Effector memory CD4-positive, alpha-beta T cell (primary cell): ENCODE data around the gene UBE2V1.
"Not testable (repeated sequence)": the region's sequence is repeated elsewhere in the genome, so short reads cannot be mapped to it uniquely, and the experiment has no call there.

Experiments used
- DNase-seq, 3 donors: peaks; one replicate each; pipeline ENCODE4 v3.0.0-alpha.2; 2020
- H3K27ac ChIP-seq: 2 replicates; pipeline ENCODE4 v1.7.0; 2013; ENCODE audit warnings: mild to moderate bottlenecking, low read length, moderate library complexity; ENCODE audit not compliant: insufficient read depth, poor library complexity, severe bottlenecking
- H3K27me3 ChIP-seq: replicated peaks from 2 replicates; pipeline ENCODE4 v1.7.0; 2013; ENCODE audit warnings: mild to moderate bottlenecking, low read length; ENCODE audit not compliant: insufficient read depth, control insufficient read depth, poor library complexity, severe bottlenecking
- H3K36me3 ChIP-seq: 2 replicates; pipeline ENCODE4 v1.7.0; 2013; ENCODE audit warnings: mild to moderate bottlenecking, low read length, moderate library complexity; ENCODE audit not compliant: control insufficient read depth, insufficient read depth
- H3K4me1 ChIP-seq: 2 replicates; pipeline ENCODE4 v1.7.0; 2013; ENCODE audit warnings: low read length, mild to moderate bottlenecking; ENCODE audit not compliant: control insufficient read depth, insufficient read depth, poor library complexity, severe bottlenecking
- H3K4me3 ChIP-seq: 2 replicates; pipeline ENCODE4 v1.7.0; 2013; ENCODE audit warnings: low read length, low read depth, mild to moderate bottlenecking; ENCODE audit not compliant: insufficient read depth, poor library complexity, severe bottlenecking
- H3K9me3 ChIP-seq: 2 replicates; pipeline ENCODE4 v1.7.0; 2013; ENCODE audit warnings: mild to moderate bottlenecking, low read length, moderate library complexity; ENCODE audit not compliant: control insufficient read depth
- total RNA-seq, 3 donors: gene quantifications; one replicate each; lab custom pipeline; 2026; lab: John Stamatoyannopoulos, UW

Gene UBE2V1
- total RNA-seq: 11.6 to 15.5 (median 12.9) reads per million in 3 donors

DNA sequence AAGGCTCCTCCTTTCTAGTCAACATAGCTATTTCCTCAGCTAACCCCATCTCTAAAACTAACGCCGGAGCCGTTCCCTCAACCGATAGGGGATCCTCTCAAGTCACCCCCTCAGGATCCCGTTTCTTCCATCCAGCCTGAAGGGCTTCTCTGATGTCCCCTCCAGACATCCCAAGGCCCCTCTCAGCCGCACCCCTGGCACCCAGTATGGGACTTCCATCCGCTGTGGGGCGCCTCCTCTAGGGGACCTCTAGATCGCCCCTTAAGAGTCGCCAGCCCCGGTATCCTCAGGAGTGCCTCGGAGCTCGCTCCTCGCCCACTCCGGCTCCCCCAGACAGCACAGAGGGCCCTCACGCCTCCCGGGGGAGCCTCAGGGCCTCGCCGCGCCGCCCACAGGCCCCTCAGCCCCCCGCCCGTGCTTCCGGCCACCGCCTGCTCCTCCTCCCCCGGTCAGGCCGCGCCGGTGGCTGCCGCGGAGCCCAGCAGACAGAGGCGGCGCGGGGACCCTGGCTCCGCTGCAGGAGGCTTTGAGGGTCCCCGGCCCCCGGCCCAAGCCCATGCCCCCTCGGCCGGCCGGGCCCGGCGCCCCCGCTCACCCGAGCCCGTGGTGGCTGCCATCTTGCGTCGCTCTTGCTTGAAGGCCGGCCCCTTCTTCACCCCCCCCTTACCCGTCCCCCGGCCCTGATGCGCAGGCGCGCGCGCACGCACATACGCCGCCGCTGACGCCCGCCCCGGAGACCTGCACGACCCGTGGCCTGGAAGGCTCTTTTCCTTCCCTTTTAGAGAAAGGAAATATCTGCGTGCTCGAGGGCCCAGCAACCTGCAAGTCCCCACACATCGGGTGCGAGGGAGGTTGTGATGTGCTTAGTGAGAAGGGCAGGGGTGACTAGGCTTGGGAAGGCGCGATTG, at the start of gene UBE2V1:
Gene UBE2V1 (minus strand): TSS at position 639 of the 908 bp plus-strand sequence. CDS start 22 bp downstream, at position 617.
- peak within 1 kb of the TSS; percentile 86 for H3K4me3 ChIP-seq
- H3K27ac ChIP-seq: peak within 1 kb of the TSS; percentile 92
- peaks cover 54% of the 10 kb centered on the region for H3K4me1 ChIP-seq
- no peaks in the 10 kb centered on the region for H3K9me3 ChIP-seq
- H3K27me3 ChIP-seq: no peaks in the 10 kb centered on the region
- peak; percentile 78 to 81 (median 80) for DNase-seq
- H3K36me3 ChIP-seq: no peaks in the 10 kb centered on the region

DNA sequence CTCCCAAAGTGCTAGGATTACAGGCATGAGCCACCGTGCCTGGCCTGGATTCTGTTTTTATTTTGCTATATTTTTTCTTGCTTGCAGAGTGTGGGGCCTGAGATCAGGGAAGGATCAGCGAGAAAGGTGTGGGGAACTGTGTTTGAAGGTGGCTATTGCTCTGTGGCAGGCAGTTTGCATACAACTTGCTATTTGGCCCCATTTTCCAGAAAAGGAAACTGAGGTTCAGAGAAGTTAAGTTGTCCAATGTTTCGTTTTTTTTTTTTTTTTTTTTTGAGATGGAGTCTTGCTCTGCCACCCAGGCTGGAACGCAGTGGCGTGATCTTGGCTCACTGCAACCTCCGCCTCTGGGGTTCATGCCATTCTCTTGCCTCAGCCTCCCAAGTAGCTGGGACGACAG, 48.5 kb upstream of the UBE2V1 start:
- H3K4me1 ChIP-seq, H3K27ac ChIP-seq, H3K9me3 ChIP-seq, H3K27me3 ChIP-seq, H3K36me3 ChIP-seq, DNase-seq, H3K4me3 ChIP-seq: not testable (repeated sequence)

GRCh38 chr20:50153500-50154377, 40.8 kb upstream of the UBE2V1 start, which contains the start of gene PEDS1:
Gene PEDS1 (minus strand): TSS chr20:50153723. CDS start chr20:50153637, 86 bp downstream.
- Histone ChIP-seq H3K4me3 (peak within 1 kb of the TSS; percentile 85), H3K9me3 (no peaks in the 10 kb centered on the region), H3K36me3 (no peaks in the 10 kb centered on the region), H3K4me1 (peaks cover 28% of the 10 kb centered on the region), H3K27ac (peak within 1 kb of the TSS; percentile 78), H3K27me3 (no peaks in the 10 kb centered on the region)
- peak; percentile 69 to 78 (median 72) for DNase-seq

GRCh38 chr20:50153153-50153499, 40.2 kb upstream of the UBE2V1 start:
- H3K36me3 ChIP-seq: no peaks in the 10 kb centered on the region
- peak overlapping the region; percentile 78 for H3K27ac ChIP-seq
- no peak for DNase-seq
- H3K4me3 ChIP-seq: peak overlapping the region; percentile 85
- no peaks in the 10 kb centered on the region for H3K9me3 ChIP-seq
- H3K27me3 ChIP-seq: no peaks in the 10 kb centered on the region
- H3K4me1 ChIP-seq: peaks cover 28% of the 10 kb centered on the region

DNA sequence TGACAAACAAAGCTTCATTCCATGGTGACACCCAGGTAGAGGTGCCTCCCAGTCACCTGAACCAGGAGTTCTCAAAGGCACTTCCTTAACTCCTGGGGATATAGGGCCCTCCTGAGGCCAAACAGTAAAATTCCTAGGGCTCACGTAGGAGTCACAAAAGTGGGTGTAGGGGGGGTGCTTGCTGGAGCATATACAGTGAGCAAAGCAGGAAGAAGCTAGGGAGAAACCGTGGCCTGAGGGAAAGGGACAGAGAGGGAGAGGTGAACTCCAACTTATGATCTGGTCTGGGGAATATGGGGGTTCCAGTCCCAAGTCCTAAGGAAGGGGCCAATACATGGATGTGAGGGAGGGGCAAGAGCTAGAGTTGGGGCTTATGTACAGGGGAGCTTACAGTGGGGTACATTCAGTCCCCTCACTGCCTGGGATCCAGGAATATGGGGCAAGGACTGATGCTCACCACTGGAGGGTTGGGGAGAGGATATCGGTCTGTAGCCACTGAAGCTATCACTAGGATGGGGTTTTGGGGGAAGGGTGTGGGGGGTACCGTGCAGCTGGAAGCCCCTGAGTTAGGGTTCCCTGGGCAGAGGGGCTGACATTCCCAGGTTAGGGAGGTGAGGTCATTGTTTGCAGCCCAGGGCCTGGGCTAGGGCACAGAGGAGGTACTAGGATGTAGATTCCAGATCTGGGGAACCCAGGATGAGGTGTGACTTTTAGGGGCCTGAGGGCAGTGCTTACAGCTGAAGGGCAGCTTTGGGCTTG, 39.6 kb upstream of the UBE2V1 start:
- Histone ChIP-seq H3K27ac (peak overlapping the region; percentile 78), H3K4me3 (peak overlapping the region; percentile 85), H3K9me3 (no peaks in the 10 kb centered on the region), H3K27me3 (no peaks in the 10 kb centered on the region), H3K4me1 (peaks cover 32% of the 10 kb centered on the region), H3K36me3 (no peaks in the 10 kb centered on the region)
- no peak for DNase-seq

DNA sequence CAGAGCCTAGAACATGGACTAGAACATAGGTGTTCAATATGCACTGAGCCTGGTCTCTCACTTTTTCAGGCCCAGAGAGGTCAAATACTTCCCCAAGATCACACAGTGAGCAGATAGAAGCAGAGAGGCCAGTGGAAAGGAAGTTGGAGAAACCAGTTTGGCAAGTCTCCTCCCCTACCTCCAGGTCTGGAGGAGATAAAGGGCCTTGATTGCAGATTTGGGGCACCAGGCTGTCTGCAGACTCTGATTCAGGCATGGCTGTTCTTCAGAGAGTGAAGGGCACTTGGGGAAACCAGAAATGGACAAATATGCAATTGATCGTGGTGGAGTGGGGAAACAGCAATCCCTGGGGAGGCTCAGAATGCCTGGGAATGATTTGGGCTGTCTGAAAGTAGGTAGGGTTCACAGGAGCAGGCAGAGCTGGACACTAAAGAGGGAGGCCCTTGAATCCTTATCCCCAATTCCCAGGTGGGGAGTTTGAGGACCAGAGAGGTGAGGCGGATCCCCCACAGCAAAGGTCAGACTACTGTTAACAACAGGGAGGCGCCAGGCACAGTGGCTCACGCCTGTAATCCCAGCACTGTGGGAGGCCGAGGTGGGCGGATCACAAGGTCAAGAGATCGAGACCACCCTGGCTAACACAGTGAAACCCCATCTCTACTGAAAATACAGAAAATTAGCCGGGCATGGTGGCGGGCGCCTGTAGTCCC, 38.2 kb upstream of the UBE2V1 start:
- H3K4me1 ChIP-seq: peaks cover 46% of the 10 kb centered on the region
- no peak for DNase-seq
- H3K9me3 ChIP-seq: no peaks in the 10 kb centered on the region
- H3K4me3 ChIP-seq: no peak overlapping the region
- H3K27ac ChIP-seq: peak overlapping the region; percentile 7
- H3K36me3 ChIP-seq: no peaks in the 10 kb centered on the region
- H3K27me3 ChIP-seq: no peaks in the 10 kb centered on the region

DNA sequence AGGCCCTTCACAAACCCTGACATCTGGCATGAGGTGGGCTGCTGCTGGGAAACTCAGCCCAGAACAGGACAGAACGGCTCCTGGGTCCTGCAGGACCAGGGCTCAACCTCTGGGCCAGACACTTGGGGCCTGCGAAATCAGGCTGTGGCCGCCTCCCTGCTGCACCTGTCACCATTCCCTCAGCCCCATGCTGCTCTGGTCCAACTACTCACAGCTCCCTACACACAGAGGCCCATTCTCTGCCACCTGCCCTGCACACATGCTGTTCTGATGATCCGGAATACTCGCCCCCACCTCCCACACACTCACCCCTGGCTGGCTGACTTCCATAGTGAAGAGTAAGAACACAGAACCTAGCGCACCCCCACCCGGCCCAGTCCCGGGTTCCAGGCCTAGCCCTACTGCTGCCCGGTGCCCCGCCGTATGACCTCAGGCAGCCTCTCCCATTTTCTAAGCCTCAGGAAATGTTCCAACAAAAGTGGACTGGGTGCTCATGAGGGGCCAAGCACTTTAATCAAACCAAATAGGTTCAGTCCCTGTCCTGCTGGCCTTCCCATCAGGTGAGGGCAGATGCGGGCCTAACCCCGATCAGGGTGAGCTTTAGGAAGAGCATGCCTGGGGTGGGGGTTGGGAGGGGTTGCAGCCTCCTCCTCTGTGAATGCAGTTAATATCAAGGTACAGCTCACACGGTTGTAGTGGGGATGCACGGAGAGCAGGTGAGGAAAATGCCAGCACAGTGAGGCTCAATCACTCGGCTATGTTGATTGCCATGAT, 36.7 kb upstream of the UBE2V1 start:
- H3K36me3 ChIP-seq: no peaks in the 10 kb centered on the region
- no peak for DNase-seq
- no peaks in the 10 kb centered on the region for H3K9me3 ChIP-seq
- peaks cover 50% of the 10 kb centered on the region for H3K4me1 ChIP-seq
- H3K27ac ChIP-seq: peak overlapping the region; percentile 2
- H3K4me3 ChIP-seq: no peak overlapping the region
- no peaks in the 10 kb centered on the region for H3K27me3 ChIP-seq

GRCh38 chr20:50146732-50147662, 34.0 kb upstream of the UBE2V1 start:
- Histone ChIP-seq H3K27ac (peak overlapping the region; percentile 78), H3K27me3 (no peaks in the 10 kb centered on the region), H3K9me3 (no peaks in the 10 kb centered on the region), H3K36me3 (peaks cover 9% of the 10 kb centered on the region), H3K4me3 (peak overlapping the region; percentile 13), H3K4me1 (peaks cover 30% of the 10 kb centered on the region)
- peak; percentile 61 to 66 (median 63) for DNase-seq
